K562 (cell line): ENCODE results near the gene TMPRSS7. TPM values are rescaled to one million over a fixed set of nuclear protein-coding genes. Genes with fewer than 3 reads are reported as not detected.

Source experiments
- DACH1 ChIP-seq: fragments of 450-650 bp; IDR thresholded peaks from 2 replicates; pipeline ENCODE4 v1.6.1; 2018; ENCODE audit not compliant: partially characterized antibody
- KDM2B ChIP-seq: fragments of 250-450 bp; sonication (Bioruptor Pico); IDR thresholded peaks from 2 replicates; pipeline ENCODE4 v1.8.0; 2021; ENCODE audit warnings: mild to moderate bottlenecking, moderate library complexity
- MIER1 ChIP-seq: fragments of 450-650 bp; IDR thresholded peaks from 2 replicates; pipeline ENCODE4 v1.6.1; 2016; ENCODE audit warnings: antibody characterized with exemption, mild to moderate bottlenecking, low read depth
- NR4A1 ChIP-seq, 2 experiments: fragments of 250-450 bp in 1 of 2; fragments of 450-650 bp in 1 of 2; sonication (Bioruptor Pico) in 1 of 2; IDR thresholded peaks; 2 replicates each; pipeline versions ENCODE4 v1.4.0 to v1.6.1; 2016 to 2020; ENCODE audit warnings: mild to moderate bottlenecking in 2 of 2, missing compliant biosample characterization in 1 of 2, missing genetic modification characterization in 1 of 2, moderate library complexity in 1 of 2
- SMC3 ChIP-seq: conservative IDR thresholded peaks from 2 replicates; pipeline ENCODE4 v1.6.1; 2011; ENCODE audit warnings: low read depth, low read length, improper control_type of control experiment; ENCODE audit not compliant: insufficient read depth
- ZNF217 ChIP-seq: sonication (generic); formaldehyde crosslinking; IDR thresholded peaks from 2 replicates; pipeline ENCODE4 v1.8.0; 2022; ENCODE audit warnings: mild to moderate bottlenecking, missing genetic modification reagents
- polyA plus RNA-seq, 8 experiments: library from polyadenylated mRNA; depleted of rRNA in 4 of 8; stranded (reverse) in 5 of 8; unstranded in 3 of 8; fragments of >200 nt; fragmentation: Nextera tagmentation in 2 of 8; fragmentation: Illumina TruSeq in 1 of 8; extraction: Ambion mirVana in 2 of 8; extraction: Trizol in 1 of 8; gene quantifications; 2 replicates each; pipeline versions ENCODE4 v1.2.1 to v1.2.3, GENCODE V29; 2011 to 2014; ENCODE audit warnings: inconsistent platforms in 1 of 8, missing spikeins in 1 of 8
- total RNA-seq, 7 experiments: library from RNA; depleted of rRNA in 6 of 7; stranded (reverse); fragments of >200 nt in 6 of 7; fragmentation: Illumina TruSeq in 2 of 7; extraction: Trizol in 2 of 7; gene quantifications; 2 replicates each; pipeline versions ENCODE4 v1.2.1 to v1.2.3, GENCODE V29; 2011 to 2021; ENCODE audit warnings: low replicate concordance in 1 of 7
- TF ChIP-seq, protein P1 (sequence below): fragments of 450-650 bp; IDR thresholded peaks from one replicate; pipeline ENCODE4 v1.6.1; 2018; ENCODE audit warnings: mild to moderate bottlenecking, moderate library complexity; ENCODE audit not compliant: partially characterized antibody
- TF ChIP-seq, protein P2 (sequence below): fragments of 200-800 bp; sonication (Bioruptor generic); IDR thresholded peaks from 2 replicates; pipeline ENCODE4 v1.6.1; 2017; ENCODE audit warnings: missing genetic modification characterization, missing compliant biosample characterization
- TF ChIP-seq, protein P3 (sequence below), 2 experiments: fragments of 150-350 bp in 1 of 2; IDR thresholded peaks; 2 replicates each; pipeline ENCODE4 v1.6.1; 2012 to 2016; ENCODE audit warnings: low read depth in 2 of 2, low read length in 2 of 2, mild to moderate bottlenecking in 1 of 2, moderate library complexity in 1 of 2

Gene TMPRSS7
- total and polyA plus RNA-seq, 9 of the 15 experiments (the other 6 are each of a cell fraction or from before 2014, with no cell fraction given), result not detected

DNA sequence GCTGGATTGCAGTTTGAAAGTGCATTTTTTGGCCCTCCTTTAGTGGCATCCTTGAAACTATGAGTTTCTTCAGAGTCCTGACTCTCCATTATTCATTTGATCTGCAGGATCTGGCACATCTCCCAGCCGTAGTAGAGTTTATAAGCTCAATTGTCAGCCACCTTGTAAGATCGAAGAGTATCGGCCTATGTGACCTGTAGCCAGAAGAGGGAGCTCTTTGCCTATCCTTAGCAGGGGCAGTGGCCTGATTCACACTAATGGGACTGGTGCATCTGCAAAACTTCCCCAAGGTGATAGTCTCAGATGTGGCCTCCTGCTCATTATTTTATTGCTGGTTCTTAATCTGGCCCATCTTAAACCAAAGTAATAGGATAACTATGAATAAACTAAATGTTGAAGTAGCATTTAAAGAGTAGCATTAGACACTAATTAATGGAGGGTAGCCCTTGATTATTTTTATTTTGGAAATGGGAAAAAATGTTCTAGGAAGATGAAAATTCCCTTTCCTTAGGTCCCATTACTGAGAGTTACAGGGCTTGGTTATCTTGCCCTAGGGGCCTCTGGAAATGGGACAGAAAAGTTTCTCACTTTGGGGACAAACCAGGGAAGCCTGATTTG is 77.4 kb downstream of the TMPRSS7 start (continued):
- TF ChIP-seq NR4A1 (CRISPR knock-in tag; IDR thresholded peaks at IDR 0.05), result no peak
- no peak for TF ChIP-seq NR4A1 (tag; IDR thresholded peaks at IDR 0.05)
- TF ChIP-seq, protein P1, sequence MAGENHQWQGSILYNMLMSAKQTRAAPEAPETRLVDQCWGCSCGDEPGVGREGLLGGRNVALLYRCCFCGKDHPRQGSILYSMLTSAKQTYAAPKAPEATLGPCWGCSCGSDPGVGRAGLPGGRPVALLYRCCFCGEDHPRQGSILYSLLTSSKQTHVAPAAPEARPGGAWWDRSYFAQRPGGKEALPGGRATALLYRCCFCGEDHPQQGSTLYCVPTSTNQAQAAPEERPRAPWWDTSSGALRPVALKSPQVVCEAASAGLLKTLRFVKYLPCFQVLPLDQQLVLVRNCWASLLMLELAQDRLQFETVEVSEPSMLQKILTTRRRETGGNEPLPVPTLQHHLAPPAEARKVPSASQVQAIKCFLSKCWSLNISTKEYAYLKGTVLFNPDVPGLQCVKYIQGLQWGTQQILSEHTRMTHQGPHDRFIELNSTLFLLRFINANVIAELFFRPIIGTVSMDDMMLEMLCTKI, result no peak
- TF ChIP-seq, protein P2, sequence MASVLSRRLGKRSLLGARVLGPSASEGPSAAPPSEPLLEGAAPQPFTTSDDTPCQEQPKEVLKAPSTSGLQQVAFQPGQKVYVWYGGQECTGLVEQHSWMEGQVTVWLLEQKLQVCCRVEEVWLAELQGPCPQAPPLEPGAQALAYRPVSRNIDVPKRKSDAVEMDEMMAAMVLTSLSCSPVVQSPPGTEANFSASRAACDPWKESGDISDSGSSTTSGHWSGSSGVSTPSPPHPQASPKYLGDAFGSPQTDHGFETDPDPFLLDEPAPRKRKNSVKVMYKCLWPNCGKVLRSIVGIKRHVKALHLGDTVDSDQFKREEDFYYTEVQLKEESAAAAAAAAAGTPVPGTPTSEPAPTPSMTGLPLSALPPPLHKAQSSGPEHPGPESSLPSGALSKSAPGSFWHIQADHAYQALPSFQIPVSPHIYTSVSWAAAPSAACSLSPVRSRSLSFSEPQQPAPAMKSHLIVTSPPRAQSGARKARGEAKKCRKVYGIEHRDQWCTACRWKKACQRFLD (CRISPR knock-in tag), result no peak
- TF ChIP-seq KDM2B, result no peak
- TF ChIP-seq MIER1, result no peak
- peak; percentile 35; the same call in 1 of the 2 replicates for TF ChIP-seq SMC3
- TF ChIP-seq, protein P3, sequence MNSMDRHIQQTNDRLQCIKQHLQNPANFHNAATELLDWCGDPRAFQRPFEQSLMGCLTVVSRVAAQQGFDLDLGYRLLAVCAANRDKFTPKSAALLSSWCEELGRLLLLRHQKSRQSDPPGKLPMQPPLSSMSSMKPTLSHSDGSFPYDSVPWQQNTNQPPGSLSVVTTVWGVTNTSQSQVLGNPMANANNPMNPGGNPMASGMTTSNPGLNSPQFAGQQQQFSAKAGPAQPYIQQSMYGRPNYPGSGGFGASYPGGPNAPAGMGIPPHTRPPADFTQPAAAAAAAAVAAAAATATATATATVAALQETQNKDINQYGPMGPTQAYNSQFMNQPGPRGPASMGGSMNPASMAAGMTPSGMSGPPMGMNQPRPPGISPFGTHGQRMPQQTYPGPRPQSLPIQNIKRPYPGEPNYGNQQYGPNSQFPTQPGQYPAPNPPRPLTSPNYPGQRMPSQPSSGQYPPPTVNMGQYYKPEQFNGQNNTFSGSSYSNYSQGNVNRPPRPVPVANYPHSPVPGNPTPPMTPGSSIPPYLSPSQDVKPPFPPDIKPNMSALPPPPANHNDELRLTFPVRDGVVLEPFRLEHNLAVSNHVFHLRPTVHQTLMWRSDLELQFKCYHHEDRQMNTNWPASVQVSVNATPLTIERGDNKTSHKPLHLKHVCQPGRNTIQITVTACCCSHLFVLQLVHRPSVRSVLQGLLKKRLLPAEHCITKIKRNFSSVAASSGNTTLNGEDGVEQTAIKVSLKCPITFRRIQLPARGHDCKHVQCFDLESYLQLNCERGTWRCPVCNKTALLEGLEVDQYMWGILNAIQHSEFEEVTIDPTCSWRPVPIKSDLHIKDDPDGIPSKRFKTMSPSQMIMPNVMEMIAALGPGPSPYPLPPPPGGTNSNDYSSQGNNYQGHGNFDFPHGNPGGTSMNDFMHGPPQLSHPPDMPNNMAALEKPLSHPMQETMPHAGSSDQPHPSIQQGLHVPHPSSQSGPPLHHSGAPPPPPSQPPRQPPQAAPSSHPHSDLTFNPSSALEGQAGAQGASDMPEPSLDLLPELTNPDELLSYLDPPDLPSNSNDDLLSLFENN (IDR thresholded peaks at IDR 0.05; ENCODE audit: low read depth in 2 of 2, low read length in 2 of 2), result no peak
- no peak for TF ChIP-seq DACH1
- TF ChIP-seq ZNF217 (CRISPR knock-in tag), result no peak
